HG03064 (cell line): ENCODE data around the gene DUSP12.

Experiments
- ATAC-seq: cut with Tn5 transposase; IDR thresholded peaks from one replicate; pipeline ENCODE4 v1.9.1; 2021; ENCODE audit warnings: low read depth; ENCODE audit not compliant: unreplicated experiment

The DUSP12 gene

GRCh38 chr1:161805399-161806197, 56.0 kb downstream of the DUSP12 start:
- ATAC-seq, result no peak
